Hepatocyte (in vitro differentiated cells): ENCODE measurements around the gene HTR3D. TPM values are rescaled to one million over a fixed set of nuclear protein-coding genes. Genes with fewer than 3 reads are reported as not detected.

Experiments
- DNase-seq: peaks from one replicate; pipeline ENCODE4 v3.0.0-alpha.2; 2016; ENCODE audit warnings: low spot score
- H2AFZ ChIP-seq: fragments of 200-600 bp; sonication (generic); 2 replicates; pipeline ENCODE4 v1.6.0; 2016; ENCODE audit warnings: antibody characterized with exemption, mild to moderate bottlenecking
- H3K27ac ChIP-seq: fragments of 200-600 bp; sonication (generic); 2 replicates; pipeline ENCODE4 v1.5.1; 2016; ENCODE audit warnings: mild to moderate bottlenecking
- H3K27me3 ChIP-seq: fragments of 200-600 bp; sonication (generic); 2 replicates; pipeline ENCODE4 v1.6.1; 2016
- H3K36me3 ChIP-seq: fragments of 200-600 bp; sonication (generic); replicated peaks from 2 replicates; pipeline ENCODE4 v1.5.1; 2016; ENCODE audit warnings: low read depth; ENCODE audit not compliant: insufficient read depth
- H3K4me1 ChIP-seq: fragments of 200-600 bp; sonication (generic); 2 replicates; pipeline ENCODE4 v1.5.1; 2016; ENCODE audit warnings: mild to moderate bottlenecking, moderate library complexity; ENCODE audit not compliant: insufficient read depth
- H3K4me2 ChIP-seq: fragments of 200-600 bp; sonication (generic); 2 replicates; pipeline ENCODE4 v1.6.0; 2016
- H3K4me3 ChIP-seq: fragments of 200-600 bp; sonication (generic); 2 replicates; pipeline ENCODE4 v1.5.1; 2016; ENCODE audit warnings: mild to moderate bottlenecking
- H3K79me2 ChIP-seq: fragments of 200-600 bp; sonication (generic); 2 replicates; pipeline ENCODE4 v1.6.0; 2017; ENCODE audit warnings: mild to moderate bottlenecking
- H3K9me2 ChIP-seq: fragments of 200-600 bp; sonication (generic); replicated peaks from 2 replicates; pipeline ENCODE4 v1.6.0; 2017; ENCODE audit warnings: mild to moderate bottlenecking; ENCODE audit not compliant: insufficient read depth
- H3K9me3 ChIP-seq: fragments of 200-600 bp; sonication (generic); 2 replicates; pipeline ENCODE4 v1.5.1; 2016; ENCODE audit warnings: low read depth, mild to moderate bottlenecking
- H4K20me1 ChIP-seq: fragments of 200-600 bp; sonication (generic); 2 replicates; pipeline ENCODE4 v1.6.0; 2016; ENCODE audit warnings: mild to moderate bottlenecking; ENCODE audit not compliant: insufficient read depth, poor library complexity, severe bottlenecking
- EZH2 ChIP-seq: fragments of 200-600 bp; sonication (generic); IDR thresholded peaks from 2 replicates; pipeline ENCODE4 v1.6.1; 2016; ENCODE audit warnings: antibody characterized with exemption, mild to moderate bottlenecking, borderline replicate concordance
- EZH2phosphoT487 ChIP-seq: fragments of 200-600 bp; sonication (generic); IDR thresholded peaks from one replicate; pipeline ENCODE4 v1.6.1; 2018; ENCODE audit warnings: antibody characterized with exemption, mild to moderate bottlenecking, low read depth, moderate library complexity; ENCODE audit not compliant: unreplicated experiment, severe bottlenecking
- whole genome bisulfite sequencing: methylation state at CpG from one replicate; pipeline ENCODE4 v1.1.6; 2016; ENCODE audit warnings: low lambda C conversion rate; ENCODE audit errors: missing lambda C conversion rate; 5-methylcytosine and 5-hydroxymethylcytosine counted together
- polyA plus RNA-seq: library from polyadenylated mRNA; unstranded; fragments of >200 nt; fragmentation: Nextera tagmentation; extraction: Ambion mirVana; gene quantifications from 2 replicates; pipeline ENCODE4 v1.2.1, GENCODE V29; 2016
- small RNA-seq: library from RNA; depleted of rRNA; stranded (forward); fragments of <200 nt; gene quantifications from one replicate; pipeline ENCODE3, GENCODE V24; 2014
- total RNA-seq: library from RNA; depleted of rRNA; stranded (reverse); fragments of >200 nt; gene quantifications from 2 replicates; pipeline ENCODE4 v1.2.3, GENCODE V29; 2014
- TF ChIP-seq, protein P1 (sequence below): fragments of 200-600 bp; sonication (generic); IDR thresholded peaks from 2 replicates; pipeline ENCODE4 v1.5.1; 2016; ENCODE audit warnings: antibody characterized with exemption, mild to moderate bottlenecking; ENCODE audit not compliant: poor library complexity

The HTR3D gene
- total and polyA plus RNA-seq, 2 experiments from 2014 or later: not detected

GRCh38 chr3:184082034-184082433, 50.5 kb downstream of the HTR3D start:
- DNase-seq: no peak
- Histone ChIP-seq H3K9me2 (no peaks in the 10 kb centered on the region), H4K20me1 (no peaks in the 10 kb centered on the region), H3K9me3 (no peaks in the 10 kb centered on the region), H3K27me3 (no peaks in the 10 kb centered on the region), H3K4me3 (no peak overlapping the region), H3K36me3 (no peaks in the 10 kb centered on the region), H3K4me2 (no peak overlapping the region), H2AFZ (no peak overlapping the region), H3K4me1 (no peaks in the 10 kb centered on the region), H3K79me2 (no peaks in the 10 kb centered on the region), H3K27ac (no peak overlapping the region)
- WGBS: 89% methylated on average over 10 of the region's 10 CpGs
- TF ChIP-seq EZH2 (no peak), EZH2phosphoT487 (no peak)
- TF ChIP-seq, protein P1, sequence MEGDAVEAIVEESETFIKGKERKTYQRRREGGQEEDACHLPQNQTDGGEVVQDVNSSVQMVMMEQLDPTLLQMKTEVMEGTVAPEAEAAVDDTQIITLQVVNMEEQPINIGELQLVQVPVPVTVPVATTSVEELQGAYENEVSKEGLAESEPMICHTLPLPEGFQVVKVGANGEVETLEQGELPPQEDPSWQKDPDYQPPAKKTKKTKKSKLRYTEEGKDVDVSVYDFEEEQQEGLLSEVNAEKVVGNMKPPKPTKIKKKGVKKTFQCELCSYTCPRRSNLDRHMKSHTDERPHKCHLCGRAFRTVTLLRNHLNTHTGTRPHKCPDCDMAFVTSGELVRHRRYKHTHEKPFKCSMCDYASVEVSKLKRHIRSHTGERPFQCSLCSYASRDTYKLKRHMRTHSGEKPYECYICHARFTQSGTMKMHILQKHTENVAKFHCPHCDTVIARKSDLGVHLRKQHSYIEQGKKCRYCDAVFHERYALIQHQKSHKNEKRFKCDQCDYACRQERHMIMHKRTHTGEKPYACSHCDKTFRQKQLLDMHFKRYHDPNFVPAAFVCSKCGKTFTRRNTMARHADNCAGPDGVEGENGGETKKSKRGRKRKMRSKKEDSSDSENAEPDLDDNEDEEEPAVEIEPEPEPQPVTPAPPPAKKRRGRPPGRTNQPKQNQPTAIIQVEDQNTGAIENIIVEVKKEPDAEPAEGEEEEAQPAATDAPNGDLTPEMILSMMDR: no peak

GRCh38 chr3:184082465-184082864, 50.9 kb downstream of the HTR3D start:
- Histone ChIP-seq H3K4me1 (no peaks in the 10 kb centered on the region), H3K4me2 (no peak overlapping the region), H3K79me2 (no peaks in the 10 kb centered on the region), H3K27me3 (no peaks in the 10 kb centered on the region), H3K36me3 (no peaks in the 10 kb centered on the region), H2AFZ (no peak overlapping the region), H3K9me3 (no peaks in the 10 kb centered on the region), H3K27ac (no peak overlapping the region), H4K20me1 (no peaks in the 10 kb centered on the region), H3K4me3 (no peak overlapping the region), H3K9me2 (no peaks in the 10 kb centered on the region)
- DNase-seq: no peak
- 53% methylated on average over 2 of the region's 2 CpGs for WGBS
- no peak for TF ChIP-seq EZH2phosphoT487
- no peak for TF ChIP-seq EZH2
- TF ChIP-seq, protein P1: no peak

DNA sequence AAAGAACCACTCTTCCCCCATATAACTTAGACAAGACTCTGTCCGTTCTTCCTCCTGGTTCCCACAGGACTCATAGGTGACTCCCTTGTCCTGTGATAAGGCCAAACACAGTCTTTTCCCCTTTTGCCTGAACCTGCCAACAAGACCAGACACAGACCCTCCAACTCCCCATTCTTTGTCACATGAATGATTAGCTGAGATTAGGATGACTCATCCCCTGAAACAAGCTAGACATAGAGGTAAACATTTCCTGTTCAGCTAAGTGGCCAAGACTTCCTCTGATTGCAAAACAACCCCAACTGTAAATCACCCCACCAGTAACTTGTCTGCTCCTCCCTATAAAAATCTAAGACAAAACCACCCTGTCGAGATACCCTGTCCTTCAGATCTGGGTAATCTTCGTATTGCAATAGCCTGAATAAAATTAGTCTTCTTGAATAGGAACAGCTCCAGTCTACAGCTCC, 53.9 kb downstream of the HTR3D start:
- 67% methylated on average over 3 of the region's 3 CpGs for WGBS
- Histone ChIP-seq H3K9me2 (no peaks in the 10 kb centered on the region), H3K4me3 (no peak overlapping the region), H3K79me2 (no peaks in the 10 kb centered on the region), H3K27me3 (no peaks in the 10 kb centered on the region), H3K27ac (no peak overlapping the region), H3K9me3 (no peaks in the 10 kb centered on the region), H4K20me1 (no peaks in the 10 kb centered on the region), H2AFZ (no peak overlapping the region), H3K4me2 (no peak overlapping the region), H3K36me3 (no peaks in the 10 kb centered on the region), H3K4me1 (no peaks in the 10 kb centered on the region)
- peak; percentile 16 for DNase-seq
- TF ChIP-seq, protein P1: no peak
- no peak for TF ChIP-seq EZH2phosphoT487
- no peak for TF ChIP-seq EZH2

Small RNAs within 50 kb of the gene (small RNA-seq; reads per million reads assigned to genes)
- gene RF00019: not detected

Other genes with a start within 250 kb of the HTR3D start
- gene MAP6D1, start 206.2 kb upstream of the HTR3D start, total RNA-seq: 0.50 TPM in 1 of 2 replicates, not detected in the other
- 2.0 and 3.4 TPM in 2 replicates for gene MAP6D1, start 206.2 kb upstream of the HTR3D start, polyA plus RNA-seq
- 32.3 and 35.2 TPM in 2 replicates for gene PARL, start 146.9 kb upstream of the HTR3D start, total RNA-seq
- 47.9 and 71.4 TPM in 2 replicates for gene PARL, start 146.9 kb upstream of the HTR3D start, polyA plus RNA-seq
- gene ABCC5, start 13.9 kb upstream of the HTR3D start, total RNA-seq: 27.1 and 27.8 TPM in 2 replicates
- gene ABCC5, start 13.9 kb upstream of the HTR3D start, polyA plus RNA-seq: 36.5 and 41.4 TPM in 2 replicates
- not detected in 2 replicates for gene HTR3C, start 21.3 kb downstream of the HTR3D start, total RNA-seq
- not detected in 2 replicates for gene HTR3C, start 21.3 kb downstream of the HTR3D start, polyA plus RNA-seq
- not detected in 2 replicates for gene HTR3E, start 65.3 kb downstream of the HTR3D start, total RNA-seq
- not detected in 2 replicates for gene HTR3E, start 65.3 kb downstream of the HTR3D start, polyA plus RNA-seq
- 34.6 and 35.0 TPM in 2 replicates for gene EIF2B5, start 103.6 kb downstream of the HTR3D start, total RNA-seq
- gene EIF2B5, start 103.6 kb downstream of the HTR3D start, polyA plus RNA-seq: 35.6 and 41.0 TPM in 2 replicates
- gene DVL3, start 123.6 kb downstream of the HTR3D start, total RNA-seq: 45.9 and 49.1 TPM in 2 replicates
- 121 and 154 TPM in 2 replicates for gene DVL3, start 123.6 kb downstream of the HTR3D start, polyA plus RNA-seq
- gene AP2M1, start 143.1 kb downstream of the HTR3D start, total RNA-seq: 222 and 243 TPM in 2 replicates
- 389 and 436 TPM in 2 replicates for gene AP2M1, start 143.1 kb downstream of the HTR3D start, polyA plus RNA-seq
- gene ABCF3, start 154.5 kb downstream of the HTR3D start, total RNA-seq: 31.6 and 33.1 TPM in 2 replicates
- gene ABCF3, start 154.5 kb downstream of the HTR3D start, polyA plus RNA-seq: 62.7 and 68.8 TPM in 2 replicates
- gene VWA5B2, start 197.8 kb downstream of the HTR3D start, total RNA-seq: 0.40 and 3.2 TPM in 2 replicates
- 1.0 and 1.5 TPM in 2 replicates for gene VWA5B2, start 197.8 kb downstream of the HTR3D start, polyA plus RNA-seq
- 52.3 and 68.9 TPM in 2 replicates for gene ALG3, start 217.2 kb downstream of the HTR3D start, total RNA-seq
- gene ALG3, start 217.2 kb downstream of the HTR3D start, polyA plus RNA-seq: 120 and 122 TPM in 2 replicates
- 8.4 and 9.8 TPM in 2 replicates for gene EEF1AKMT4, start 217.9 kb downstream of the HTR3D start, total RNA-seq
- 13.5 and 16.5 TPM in 2 replicates for gene EEF1AKMT4, start 217.9 kb downstream of the HTR3D start, polyA plus RNA-seq
- not detected in 2 replicates for gene CAMK2N2, start 229.8 kb downstream of the HTR3D start, total RNA-seq
- 0.11 and 0.30 TPM in 2 replicates for gene CAMK2N2, start 229.8 kb downstream of the HTR3D start, polyA plus RNA-seq
- gene ECE2, start 244.3 kb downstream of the HTR3D start, total RNA-seq: not detected in 2 replicates
- gene ECE2, start 244.3 kb downstream of the HTR3D start, polyA plus RNA-seq: not detected in 2 replicates